DMS 273 (cell line): ENCODE results near the gene RPL19.
A peak's percentile ranks its signal among the peaks of the same experiment; 100 is the strongest.

Source experiments
- DNase-seq: peaks from one replicate; lab custom pipeline; 2025; ENCODE audit not compliant: unreplicated experiment; lab: John Stamatoyannopoulos, UW

The RPL19 gene

DNA sequence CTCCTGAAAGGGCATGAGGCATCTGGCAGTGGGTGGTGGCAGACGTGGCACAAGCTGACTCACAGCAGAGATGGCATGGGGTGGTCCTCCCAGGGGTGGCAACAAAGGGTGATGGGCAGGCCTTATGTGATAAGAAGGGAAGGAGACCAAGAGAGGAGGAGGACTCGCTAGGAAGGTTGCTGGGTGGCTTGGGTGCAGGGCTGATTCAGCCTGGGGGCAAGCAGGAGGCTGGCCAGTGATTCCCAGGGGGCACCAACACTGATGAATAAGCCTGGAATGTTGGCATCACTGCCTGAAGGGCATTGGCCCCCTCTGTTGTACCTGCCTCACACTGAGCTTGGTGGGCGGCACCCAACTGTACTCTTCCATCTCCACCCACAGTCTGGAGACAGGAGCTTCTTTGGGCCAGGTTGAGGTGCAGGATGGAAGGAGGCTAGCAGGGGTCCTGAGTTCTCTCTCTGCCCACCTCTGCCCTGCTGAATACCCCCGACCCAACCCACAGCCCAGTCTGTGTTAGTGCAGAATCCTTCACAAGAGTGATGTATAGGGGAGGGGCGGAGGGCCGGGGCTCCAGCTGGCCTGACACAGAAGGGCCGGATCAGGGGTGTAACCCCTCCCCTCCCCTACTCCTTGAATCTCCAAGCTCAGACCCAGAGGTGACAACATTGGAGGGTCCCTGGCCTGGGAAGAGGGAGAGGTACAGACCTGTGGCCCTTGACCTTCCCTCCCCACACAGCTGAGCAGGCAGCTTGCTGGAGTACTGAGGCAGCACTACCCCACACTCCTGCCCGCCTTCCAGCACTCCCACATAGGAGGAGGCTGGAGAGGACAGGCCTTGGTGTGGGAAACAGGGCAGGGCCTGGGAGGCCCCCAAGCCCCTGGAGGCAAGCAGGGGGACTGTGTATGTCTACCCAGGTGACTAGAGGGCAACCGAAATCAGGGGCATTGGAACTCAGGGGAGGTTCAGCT, 23.1 kb downstream of the RPL19 start:
- no peak for DNase-seq

DNA sequence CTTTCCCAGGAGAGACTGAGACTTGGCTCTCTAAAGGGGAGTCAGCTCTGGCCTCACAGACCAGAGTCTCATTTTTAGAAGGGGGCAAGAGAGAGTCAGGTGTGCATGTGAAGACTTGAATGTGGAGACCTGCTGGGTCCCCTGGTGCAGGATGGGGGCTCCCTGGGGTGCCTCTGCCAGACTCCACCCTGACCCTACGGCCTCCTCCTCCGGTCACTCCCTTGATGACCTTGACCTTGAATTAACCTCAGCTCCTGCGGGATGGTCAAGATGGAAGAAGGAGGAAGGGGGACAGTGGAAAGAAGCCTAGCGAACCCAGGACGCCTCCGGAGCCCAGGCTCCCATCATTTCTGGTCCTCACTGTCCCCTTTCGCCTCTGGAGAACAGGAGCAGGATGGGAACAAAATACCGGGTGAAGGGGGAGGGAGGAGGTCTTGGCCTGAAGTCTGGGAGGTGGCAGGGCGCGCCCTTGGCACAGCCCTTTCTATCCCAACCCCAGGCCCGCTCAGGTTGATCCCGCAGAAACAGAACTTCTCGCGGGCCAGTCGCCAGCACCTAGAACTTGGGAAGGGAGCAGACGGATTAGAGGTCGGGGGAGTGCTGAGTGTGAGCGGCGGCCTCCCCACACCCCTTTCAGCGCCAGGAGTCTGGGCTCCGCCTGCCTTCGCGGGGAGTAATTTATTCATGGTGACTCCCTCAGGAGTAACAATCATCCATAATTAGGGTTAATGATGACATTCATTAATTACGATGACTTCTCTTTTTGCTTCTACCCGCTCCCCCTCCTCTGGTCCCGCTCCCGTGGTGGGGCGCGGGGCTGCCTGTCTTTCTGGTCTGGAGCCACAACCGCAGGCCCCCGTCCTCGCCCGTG, 24.1 kb downstream of the RPL19 start:
- DNase-seq: peak; percentile 60

DNA sequence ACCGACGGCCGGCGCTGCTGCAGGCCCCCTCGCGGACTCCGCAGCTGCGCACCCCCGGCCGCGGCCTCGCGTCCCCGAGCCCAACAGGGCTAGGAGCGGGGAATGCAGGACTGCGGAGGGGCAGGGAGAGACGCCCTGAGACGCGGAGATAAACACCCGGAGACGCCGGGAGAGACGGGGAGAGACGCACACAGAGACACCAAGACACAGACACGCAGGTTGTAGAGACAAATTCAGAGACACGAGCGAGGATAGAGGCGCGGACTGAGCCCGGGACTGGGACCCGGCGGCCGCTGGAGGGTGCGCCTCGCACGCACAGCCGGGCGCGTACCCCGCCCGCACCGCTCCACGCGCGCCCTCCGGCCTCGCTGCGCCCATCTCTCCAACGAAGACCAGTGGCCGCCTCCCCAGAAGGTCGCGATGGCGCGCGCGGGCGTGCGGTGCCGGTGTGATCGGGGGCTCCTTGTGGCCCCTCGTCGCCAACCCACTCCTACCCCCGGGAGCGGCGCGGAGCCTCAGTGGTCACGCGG, 24.8 kb downstream of the RPL19 start:
- DNase-seq: peak; percentile 60

DNA sequence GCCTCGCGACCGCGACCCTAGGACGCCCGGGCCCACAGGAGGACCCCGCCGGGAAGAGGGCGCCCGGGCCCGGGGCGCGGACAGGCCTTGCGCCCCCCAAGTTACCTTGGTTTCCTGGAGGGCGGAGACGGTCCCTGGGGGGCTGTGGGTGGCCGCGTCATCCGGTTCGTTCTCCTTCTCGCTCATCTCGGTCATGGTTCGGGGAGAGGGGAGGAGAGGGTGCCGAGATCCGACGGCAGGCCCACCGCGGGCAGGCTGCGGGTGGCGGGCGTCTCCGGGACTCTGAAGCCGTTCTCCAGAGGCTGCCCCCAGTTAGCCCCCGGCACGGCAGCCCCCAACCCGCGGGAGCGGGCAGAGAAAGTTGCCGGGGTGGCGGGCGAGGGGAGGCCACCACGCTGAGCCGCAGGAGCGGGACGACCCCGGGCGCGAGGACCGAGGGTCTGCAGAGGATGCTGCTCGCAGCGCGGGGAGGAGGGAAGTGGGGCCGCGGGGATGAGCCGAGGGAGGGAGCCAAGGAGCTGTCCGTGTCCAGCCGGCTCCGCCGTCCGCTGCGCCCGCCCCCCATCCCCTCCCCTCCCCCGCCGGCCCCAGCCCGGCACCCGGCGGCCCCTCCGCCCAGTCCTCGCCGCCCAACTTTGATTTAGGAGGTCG, 25.4 kb downstream of the RPL19 start, which contains the start of gene STAC2:
TSS of gene STAC2 (minus strand) at position 638 of the 651 bp plus-strand sequence. CDS start at position 195, 443 bp downstream.
- DNase-seq: no peak

DNA sequence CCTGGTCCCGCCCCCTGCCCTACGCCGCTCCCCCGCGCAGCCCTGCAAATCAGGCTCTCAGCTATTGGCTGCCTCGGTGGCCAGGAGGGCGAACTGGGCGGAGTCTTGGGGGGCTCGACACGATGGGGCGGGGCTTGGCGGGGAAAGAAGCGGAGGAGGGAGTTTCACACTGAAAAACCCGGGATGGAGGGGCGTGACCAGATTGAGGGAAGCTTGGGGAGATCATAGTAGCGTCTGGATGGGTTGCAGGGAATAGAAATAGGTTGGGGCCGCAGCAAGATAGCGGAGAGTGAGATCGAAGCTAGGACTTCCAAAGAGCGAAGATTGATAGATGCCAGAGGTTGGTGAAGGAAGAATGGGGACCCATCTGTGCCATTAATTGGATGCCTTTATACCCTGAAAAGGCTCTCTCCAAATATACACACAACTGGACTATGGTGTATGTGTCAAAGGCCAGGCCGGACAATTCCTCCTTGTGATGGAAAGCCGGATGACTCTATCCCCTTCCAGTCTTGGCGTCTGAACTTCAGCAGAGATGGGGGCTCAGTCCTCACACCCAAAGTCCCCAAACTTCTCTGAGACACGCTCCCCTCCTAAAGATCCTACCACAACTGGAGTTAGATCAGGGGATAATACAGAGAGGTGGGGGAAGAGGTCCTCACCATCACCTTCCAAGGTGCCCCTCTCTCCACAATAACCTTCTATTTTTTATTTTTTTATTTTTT, 26.0 kb downstream of the RPL19 start:
- DNase-seq: peak; percentile 91

DNA sequence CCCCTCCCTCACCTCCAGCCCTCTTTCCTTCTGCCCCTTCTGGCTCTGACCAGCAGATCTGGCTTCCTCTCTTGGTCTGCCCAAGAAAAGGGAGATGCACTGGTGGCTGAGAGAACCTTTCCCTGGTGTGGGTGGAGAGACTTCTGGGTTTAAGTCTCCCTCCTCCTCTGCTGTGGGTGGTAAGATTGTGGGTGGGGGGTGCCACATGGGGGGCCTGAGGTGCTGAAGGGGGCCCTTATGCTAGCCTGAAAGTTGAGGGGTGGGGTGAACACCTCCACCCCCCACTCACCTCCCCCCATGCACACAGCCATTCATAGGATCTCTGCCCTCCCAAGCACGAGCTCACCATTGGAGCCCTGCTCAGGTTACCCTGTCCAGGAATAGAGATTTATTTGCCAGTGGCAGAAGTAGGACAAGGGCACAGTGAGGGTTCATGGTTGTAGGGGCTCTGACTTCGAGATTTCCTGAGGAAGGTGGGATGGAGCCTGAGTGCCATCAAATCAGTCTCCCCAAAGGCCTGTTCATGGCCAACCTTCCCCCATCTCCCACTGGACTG, 27.4 kb downstream of the RPL19 start:
- no peak for DNase-seq

DNA sequence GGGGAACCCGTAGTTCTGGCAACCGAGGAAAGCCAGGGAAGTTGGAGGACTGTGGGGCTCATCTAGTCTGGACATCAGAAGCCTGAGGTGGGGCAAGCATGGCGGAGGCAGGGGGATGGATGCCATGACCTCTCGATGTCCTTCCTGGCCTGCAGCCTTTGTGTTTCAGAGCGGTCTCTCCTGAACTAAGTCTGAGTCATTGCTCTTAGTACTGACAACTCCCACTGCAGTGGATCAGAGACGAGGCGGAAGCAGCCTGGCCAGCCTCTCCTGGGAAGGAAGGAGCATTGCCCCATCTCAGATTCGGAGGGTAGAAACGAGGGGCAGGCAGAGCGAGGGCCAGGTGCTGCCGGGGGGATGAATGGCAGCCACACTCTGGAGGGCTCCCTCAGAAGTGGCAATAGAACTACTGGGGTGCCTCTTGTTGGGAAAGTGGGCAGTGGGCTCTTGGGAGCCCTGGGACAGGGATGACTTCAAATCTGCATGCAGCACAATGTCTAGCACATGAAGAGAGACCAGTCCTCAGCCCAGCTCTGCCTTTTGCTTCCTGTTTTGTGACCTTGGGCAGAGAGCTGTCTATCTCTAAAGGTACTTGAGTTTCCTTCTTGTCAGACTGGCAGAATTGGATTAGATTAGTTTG, 29.3 kb downstream of the RPL19 start:
- DNase-seq: no peak

DNA sequence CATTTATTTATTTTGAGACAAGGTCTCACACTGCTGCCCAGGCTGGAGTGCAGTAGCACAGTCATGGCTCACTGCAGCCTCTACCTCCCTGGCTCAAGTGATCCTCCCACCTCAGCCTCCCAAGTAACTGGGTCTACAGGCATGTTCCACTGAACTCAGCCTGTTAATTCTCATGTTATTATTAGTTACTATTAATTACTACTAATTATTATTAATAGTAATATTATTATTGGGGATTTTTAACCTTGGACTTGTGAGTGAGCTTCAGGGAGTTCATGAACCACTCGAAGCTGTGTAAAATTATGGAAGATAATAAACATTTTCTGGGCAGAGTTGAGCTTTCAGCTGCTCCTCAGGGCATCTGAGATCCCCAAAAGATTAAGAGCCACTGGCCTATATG, 30.3 kb downstream of the RPL19 start:
- DNase-seq: no peak

DNA sequence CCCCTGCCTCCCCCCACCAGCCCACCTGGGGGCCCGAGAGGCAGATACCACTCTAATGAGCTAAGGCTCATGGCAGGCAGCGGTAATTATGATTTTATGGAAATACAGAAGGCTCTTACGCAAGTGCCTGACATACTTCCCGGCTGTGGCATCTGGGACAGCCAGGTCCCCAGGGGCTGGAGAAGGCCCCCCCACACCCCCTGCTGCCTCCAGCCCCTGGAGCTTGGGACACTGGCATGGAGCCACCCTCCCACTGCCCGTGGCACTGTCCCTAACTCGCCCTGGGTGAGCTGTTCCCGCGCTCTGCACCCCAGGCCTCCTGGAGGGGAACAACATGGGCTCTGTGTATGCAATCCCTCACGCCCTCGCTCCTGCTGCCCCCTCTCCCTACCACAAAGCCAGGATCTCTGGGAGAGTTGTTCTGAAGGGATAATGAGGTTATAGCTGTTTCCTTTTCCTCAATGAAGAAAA, 31.0 kb downstream of the RPL19 start:
- DNase-seq: no peak

DNA sequence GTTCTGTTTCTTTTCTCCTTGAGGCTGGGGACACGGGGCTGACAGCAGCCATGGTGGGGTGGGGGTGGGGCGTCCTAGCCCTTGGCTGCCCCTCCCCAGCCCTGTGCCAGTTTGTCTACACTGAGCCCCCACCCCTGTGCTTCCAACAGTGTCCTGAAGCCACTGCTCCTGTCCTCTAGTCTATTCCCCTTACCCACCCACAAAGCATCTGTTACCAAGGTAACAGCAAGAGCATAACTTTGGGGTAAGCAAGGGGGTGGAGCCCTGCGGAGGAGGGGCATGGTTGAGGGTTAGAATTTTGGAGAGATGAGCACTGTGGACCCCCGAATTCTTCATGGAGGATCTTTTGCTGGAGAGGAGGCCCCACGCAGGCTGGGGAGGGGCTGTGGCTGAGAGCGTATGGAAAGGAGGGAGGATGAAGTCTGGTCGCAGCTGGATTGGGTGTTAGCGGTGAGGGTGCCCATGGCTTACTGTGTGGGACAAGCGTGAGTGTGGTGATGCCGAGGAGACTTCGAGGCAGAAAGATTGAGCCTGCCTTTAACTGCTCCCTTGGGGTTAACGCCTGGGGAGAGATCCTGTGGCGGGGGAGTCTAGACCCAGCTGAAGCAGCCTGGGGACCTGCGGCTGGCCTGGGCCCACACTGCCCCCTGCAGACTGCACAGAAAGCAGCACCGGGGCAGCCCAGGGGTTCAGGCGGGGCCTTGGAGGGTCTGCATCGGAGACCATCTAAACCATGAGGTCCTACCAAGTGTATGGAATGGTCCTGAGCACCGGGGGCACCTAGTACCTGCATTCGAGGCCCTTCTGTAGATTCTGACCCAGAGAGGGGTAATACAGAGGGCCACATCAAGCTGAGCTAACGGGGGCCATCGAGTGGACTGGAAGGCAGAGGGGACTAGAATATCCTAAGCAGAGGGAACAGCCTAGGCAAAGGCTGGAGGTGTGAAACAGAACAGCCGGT, 31.8 kb downstream of the RPL19 start:
- DNase-seq: peak; percentile 73

DNA sequence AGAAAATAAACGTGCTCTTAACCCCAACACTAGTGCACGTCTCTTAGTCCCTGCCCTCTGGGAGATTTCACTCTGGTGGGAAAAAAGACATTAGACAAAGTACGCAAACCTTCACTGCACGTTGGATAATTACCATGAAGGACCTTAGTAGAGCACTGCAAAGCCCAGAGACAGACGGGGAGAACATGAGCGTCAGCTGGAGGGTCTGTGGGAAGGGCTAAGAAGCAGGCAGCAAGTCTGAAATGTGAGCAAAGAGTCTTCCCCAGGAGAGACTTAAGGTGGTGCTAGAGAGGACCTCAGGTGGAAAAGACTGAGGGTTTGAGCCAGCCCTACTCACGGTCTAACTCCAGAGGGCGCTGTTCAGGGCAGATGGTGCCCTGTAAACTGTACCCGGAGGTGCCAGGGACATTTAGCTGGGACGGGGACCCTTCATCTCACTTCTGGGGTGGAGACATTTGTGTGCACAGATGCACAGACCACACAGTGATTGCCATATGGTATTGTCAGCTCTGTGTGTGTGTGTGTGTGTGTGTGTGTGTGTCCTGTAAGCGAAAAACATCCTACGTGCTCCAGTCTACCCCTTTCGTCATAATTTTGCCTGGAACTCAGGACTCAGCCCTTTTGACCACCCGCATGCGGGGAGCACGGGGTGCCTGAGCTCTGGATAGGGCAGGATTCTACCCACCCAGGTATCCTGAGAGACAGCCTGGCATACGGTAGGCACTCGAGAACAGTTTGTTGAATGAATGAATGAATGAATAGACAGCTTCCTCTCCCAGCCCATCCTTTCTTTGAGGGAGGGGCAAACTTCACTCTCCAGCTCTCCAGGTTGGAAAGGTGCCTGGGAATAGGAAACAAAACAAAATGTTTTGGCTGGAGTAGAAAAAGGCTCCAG, 35.7 kb downstream of the RPL19 start:
- DNase-seq: peak; percentile 95

DNA sequence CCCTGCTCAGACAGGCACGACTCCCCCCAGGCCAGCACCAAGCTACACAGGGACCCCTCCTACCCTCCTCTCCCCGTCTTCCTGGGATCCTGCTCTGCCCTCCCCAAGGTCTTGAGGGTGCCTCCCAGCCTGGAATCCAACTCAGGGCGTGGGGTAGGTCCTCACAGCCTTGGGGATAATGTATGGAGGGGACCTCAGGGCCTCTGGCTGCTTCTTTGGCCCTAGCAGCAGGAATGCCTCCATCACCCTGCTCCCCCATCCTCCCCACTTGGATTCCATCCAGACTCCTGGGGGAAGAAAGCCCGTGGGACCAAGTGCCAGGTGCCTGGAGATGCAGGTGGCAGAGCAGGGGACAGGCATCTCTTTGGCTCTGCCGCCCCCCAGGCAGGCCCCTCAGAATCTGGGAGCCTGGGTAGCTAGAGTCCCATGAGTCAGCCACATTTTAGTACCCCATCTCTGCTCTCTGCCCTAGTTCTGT, 36.4 kb downstream of the RPL19 start:
- DNase-seq: peak; percentile 69

DNA sequence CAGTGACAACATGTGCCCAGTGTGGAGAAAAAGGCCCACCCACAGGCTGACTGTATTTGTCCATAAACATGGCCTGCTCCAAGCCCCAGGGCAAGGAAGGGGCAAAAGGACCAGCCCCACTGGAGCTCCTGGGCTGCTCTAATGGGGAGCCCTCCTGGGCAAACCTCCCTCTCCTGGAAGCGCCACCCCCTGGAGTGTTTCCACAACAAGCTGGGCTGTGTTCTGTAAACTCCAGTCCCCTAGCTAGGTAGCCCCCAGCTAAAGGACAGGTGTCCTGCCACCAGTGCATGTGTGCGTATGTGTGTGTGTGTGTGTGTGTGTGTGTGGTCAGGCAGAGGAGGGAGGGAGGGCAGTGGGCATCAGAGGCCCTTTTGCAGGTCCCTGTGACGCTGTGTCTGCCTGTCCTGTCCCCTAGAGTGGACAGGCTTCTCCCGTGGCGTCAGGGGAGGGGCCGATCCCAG, 36.9 kb downstream of the RPL19 start:
- no peak for DNase-seq

DNA sequence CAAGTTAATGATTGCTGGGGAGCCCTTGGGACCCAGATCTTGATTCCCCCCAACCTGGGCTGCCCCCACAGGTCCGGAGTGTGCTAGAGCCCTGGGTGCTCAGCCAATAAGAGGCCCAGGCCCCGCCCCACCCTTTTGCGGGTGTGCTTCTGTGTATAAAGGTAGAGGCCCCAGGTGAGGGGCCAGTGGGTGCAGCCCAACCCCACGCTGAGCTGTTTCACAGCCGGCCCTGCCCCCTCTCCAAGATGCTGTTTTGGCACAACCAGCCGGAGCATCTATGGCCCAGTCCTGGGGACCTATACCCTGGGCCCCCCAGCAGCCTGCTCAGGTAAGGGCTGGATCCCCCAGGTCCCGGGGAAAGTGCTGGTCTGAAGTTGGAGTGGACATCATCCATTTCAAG, 37.5 kb downstream of the RPL19 start:
- no peak for DNase-seq

DNA sequence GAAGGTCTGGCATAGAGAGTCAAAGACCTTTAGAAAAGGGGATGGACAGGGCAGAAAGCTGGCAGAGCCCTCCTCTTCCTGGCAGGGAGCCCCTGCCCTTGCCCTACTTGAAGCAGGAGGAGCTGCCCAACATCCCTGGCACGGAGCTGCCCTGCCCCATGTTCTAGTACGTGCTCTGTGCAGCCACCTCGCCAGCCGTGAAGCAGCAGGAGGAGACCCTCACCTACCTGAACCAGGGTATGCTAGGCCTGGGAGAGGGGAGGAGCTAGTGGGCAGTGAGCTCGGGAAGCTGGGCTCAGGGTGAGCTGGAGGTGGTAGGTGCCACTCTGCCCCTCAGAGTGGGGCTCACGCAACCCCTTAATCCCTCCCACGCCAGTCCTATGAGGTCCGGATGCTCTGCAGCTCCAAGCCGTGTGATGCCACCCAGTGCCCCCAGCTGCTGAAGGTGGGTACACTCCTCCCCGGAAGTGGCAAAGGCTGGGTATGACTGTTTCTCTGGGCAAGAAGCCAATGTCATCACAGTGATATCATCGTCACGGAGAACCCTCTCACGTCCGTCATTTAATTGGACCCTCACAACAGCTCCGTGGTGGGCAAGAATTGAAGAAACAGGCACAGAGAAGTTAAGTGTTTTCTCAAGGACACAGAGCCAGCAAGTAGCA, 38.4 kb downstream of the RPL19 start:
- peak; percentile 56 for DNase-seq

DNA sequence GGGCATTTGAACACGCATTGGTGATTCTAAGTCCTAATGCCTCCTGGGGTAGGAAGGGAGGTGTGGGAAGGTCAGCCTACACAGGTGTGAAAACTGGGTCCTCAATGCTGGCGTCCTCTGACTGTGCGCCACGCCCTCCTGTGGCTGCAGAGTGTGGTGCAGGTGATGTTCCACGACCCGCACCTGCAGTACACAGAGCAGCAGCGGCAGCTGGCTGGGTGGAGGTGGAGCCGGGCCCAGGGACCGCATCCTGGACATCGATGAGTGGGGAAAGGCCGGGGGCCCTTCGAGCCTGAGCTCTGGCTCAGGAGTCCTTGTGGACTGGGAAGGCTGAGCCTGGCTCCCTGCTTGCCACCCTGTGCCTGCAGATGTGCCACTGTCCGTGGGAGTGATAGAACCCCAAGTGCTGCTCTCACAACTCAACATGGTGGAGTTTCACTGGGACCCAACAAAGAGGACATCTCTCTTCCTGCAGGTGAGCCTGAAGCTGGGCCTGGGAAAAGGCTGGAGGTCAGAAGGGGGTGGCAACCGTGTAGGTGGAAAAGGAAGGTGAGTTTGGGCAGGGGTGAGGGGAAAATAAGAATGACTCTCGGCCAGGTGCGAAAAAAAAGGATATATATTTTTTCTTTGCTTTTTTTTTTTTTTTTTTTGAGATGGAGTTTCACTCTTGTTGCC, 39.7 kb downstream of the RPL19 start:
- peak; percentile 75 for DNase-seq
